Uterus (tissue), 2 donors: ENCODE measurements around the gene MPZL3.

Experiments
- POLR2A ChIP-seq, 2 donors: fragments of 450-650 bp; IDR thresholded peaks; one replicate each; pipeline ENCODE4 v1.6.1; 2016; ENCODE audit warnings: antibody characterized with exemption in 2 of 2, mild to moderate bottlenecking in 1 of 2, moderate library complexity in 1 of 2
- TF ChIP-seq, protein P1 (sequence below), 4 experiments: fragments of 200-600 bp in 2 of 4; fragments of 450-650 bp in 2 of 4; sonication (generic) in 2 of 4; IDR thresholded peaks; one replicate each; pipeline ENCODE4 v1.5.1; 2016 to 2019; ENCODE audit warnings: antibody characterized with exemption in 4 of 4, mild to moderate bottlenecking in 2 of 4, moderate library complexity in 1 of 4

- TF ChIP-seq, protein P1, sequence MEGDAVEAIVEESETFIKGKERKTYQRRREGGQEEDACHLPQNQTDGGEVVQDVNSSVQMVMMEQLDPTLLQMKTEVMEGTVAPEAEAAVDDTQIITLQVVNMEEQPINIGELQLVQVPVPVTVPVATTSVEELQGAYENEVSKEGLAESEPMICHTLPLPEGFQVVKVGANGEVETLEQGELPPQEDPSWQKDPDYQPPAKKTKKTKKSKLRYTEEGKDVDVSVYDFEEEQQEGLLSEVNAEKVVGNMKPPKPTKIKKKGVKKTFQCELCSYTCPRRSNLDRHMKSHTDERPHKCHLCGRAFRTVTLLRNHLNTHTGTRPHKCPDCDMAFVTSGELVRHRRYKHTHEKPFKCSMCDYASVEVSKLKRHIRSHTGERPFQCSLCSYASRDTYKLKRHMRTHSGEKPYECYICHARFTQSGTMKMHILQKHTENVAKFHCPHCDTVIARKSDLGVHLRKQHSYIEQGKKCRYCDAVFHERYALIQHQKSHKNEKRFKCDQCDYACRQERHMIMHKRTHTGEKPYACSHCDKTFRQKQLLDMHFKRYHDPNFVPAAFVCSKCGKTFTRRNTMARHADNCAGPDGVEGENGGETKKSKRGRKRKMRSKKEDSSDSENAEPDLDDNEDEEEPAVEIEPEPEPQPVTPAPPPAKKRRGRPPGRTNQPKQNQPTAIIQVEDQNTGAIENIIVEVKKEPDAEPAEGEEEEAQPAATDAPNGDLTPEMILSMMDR (IDR thresholded peaks at IDR 0.05): no peak
- no peak for TF ChIP-seq POLR2A (IDR thresholded peaks at IDR 0.05)
Observed at GRCh38 chr11:118236170-118236569, 16.0 kb downstream of the MPZL3 start.
